ENCODE results near the gene RPL18. TPM values are rescaled to one million over a fixed set of nuclear protein-coding genes. Genes with fewer than 3 reads are reported as not detected.
A peak's percentile ranks its signal among the peaks of the same experiment; 100 is the strongest.

Gene RPL18
- 2,979 and 3,293 TPM in 2 replicates for total RNA-seq

DNA sequence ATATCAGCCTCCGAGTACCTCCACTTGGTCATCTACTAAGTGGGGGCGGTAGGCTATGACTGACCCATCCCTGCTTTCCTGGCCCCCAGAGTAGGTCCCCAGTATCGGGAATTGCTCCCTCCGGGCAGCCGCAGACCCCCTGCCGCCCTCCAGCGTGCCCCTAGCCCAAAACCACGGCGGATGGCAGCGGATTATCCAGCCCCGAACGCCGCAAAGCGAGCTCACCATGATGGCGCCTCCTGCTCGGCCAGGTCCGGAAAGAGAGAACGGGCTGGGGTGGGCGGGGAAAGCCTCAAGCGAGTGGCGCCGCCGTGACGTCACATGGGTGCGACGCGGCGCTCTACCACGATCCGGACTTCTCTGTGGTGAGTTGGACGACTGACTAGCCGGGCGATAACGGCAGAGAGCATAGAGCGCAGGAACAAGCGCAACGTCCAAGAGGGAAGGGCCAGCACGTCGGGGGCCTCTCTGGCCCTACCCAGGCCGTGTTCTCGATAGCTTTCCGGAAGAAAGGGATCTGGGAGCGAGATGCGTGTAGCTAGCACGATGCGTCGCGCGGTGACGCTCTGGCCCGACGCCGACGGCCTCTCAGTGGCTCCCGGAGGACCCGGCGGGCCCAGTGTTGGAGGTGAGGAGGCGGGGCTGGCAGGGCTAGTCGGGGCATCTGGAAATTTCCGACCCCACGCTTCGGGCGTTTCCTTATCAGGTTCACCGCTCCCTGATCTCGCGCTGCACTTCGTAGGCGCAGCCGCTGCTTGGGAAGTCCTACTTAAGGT is at the start of gene RPL18, which contains the start of gene SPHK2:
TSS of gene RPL18 (minus strand) at position 263 of the 776 bp plus-strand sequence. CDS start at position 228, 35 bp downstream.
TSS of gene SPHK2 (plus strand) at position 591 of the 776 bp plus-strand sequence. CDS start 1,009 bp downstream, outside the sequence.
- H3K27me3 ChIP-seq (ENCODE audit: control insufficient read depth, insufficient read depth, low read length): no peaks in the 10 kb centered on the region
- TF ChIP-seq, protein P1, sequence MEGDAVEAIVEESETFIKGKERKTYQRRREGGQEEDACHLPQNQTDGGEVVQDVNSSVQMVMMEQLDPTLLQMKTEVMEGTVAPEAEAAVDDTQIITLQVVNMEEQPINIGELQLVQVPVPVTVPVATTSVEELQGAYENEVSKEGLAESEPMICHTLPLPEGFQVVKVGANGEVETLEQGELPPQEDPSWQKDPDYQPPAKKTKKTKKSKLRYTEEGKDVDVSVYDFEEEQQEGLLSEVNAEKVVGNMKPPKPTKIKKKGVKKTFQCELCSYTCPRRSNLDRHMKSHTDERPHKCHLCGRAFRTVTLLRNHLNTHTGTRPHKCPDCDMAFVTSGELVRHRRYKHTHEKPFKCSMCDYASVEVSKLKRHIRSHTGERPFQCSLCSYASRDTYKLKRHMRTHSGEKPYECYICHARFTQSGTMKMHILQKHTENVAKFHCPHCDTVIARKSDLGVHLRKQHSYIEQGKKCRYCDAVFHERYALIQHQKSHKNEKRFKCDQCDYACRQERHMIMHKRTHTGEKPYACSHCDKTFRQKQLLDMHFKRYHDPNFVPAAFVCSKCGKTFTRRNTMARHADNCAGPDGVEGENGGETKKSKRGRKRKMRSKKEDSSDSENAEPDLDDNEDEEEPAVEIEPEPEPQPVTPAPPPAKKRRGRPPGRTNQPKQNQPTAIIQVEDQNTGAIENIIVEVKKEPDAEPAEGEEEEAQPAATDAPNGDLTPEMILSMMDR (IDR thresholded peaks at IDR 0.05; ENCODE audit: insufficient read depth, low read length, poor library complexity, severe bottlenecking): no peak

DNA sequence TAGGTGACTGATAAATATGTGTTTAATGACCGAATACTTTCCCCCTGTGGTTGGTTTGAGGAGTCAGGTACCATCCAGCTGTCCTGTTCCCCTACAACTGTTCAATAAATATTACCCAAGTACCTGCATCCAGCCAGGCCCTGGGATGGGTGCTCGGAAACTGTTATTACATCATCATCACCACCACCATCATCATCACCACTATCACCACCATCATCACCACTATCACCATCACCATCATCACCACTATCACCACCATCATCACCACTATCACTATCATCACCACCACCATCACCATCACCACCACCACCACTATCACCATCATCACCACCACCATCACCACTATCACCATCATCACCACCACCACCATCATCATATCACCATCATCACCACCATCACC is 49.8 kb upstream of the RPL18 start:
- H3K4me3 ChIP-seq (ENCODE audit: low read depth, low read length): no peak overlapping the region
- DNase-seq (ENCODE audit: low read depth): no peak
- H3K36me3 ChIP-seq (ENCODE audit: control insufficient read depth, insufficient read depth, low read length): no peaks in the 10 kb centered on the region
- TF ChIP-seq, protein P1 (IDR thresholded peaks at IDR 0.05; ENCODE audit: insufficient read depth, low read length, poor library complexity, severe bottlenecking): no peak
- H3K27me3 ChIP-seq (ENCODE audit: control insufficient read depth, insufficient read depth, low read length): no peaks in the 10 kb centered on the region

More for the DNA sequence above, at the start of gene RPL18, which contains the start of gene SPHK2:
- Histone ChIP-seq H3K36me3 (ENCODE audit: control insufficient read depth, insufficient read depth, low read length) (peaks cover 5% of the 10 kb centered on the region), H3K4me3 (ENCODE audit: low read depth, low read length) (peak within 1 kb of the TSS; percentile 90)
- peak; percentile 99 for DNase-seq (ENCODE audit: low read depth)

DNA sequence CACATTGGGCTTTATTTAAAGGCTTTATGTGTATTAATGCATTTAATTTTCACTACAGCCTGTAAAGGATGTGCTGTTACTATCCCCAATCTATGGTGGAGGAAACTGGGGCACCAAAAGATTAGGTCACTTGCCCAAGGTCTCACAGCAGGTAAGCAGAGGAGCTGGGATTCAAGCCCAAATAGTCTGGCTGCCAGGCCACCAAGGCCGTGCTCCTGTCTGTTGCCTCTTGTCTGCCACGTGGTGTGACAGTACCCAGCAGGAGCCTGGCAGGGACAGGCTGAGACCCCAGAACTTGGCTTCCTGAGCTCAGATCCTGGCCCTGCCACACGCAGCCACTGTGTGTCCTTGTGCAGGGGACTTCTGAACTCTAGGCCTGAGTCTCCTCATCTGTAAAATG is 49.4 kb upstream of the RPL18 start:
- TF ChIP-seq, protein P1 (IDR thresholded peaks at IDR 0.05; ENCODE audit: insufficient read depth, low read length, poor library complexity, severe bottlenecking): no peak
- Histone ChIP-seq H3K36me3 (ENCODE audit: control insufficient read depth, insufficient read depth, low read length) (no peaks in the 10 kb centered on the region), H3K27me3 (ENCODE audit: control insufficient read depth, insufficient read depth, low read length) (no peaks in the 10 kb centered on the region), H3K4me3 (ENCODE audit: low read depth, low read length) (no peak overlapping the region)
- no peak for DNase-seq (ENCODE audit: low read depth)

DNA sequence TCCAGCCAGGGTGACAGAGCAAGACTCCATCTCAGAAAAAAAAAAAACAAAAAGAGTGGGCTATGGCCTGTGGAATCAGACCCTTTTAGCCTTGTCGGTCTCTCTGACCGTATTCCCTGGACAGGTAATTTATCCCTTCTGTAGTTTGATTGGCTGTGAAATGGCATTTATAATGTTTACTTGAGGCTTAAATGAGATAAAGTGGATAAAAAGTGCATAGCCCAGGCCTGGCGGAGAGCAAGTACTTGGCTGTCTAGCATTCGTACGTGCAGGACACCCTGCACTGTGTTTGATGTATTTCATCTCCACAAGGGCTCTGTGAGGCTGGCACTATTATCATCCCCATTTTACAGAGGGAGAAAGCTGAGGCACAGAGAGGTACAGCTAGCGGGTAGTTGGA is 46.8 kb upstream of the RPL18 start:
- TF ChIP-seq, protein P1 (IDR thresholded peaks at IDR 0.05; ENCODE audit: insufficient read depth, low read length, poor library complexity, severe bottlenecking): no peak
- DNase-seq (ENCODE audit: low read depth): no peak
- H3K27me3 ChIP-seq (ENCODE audit: control insufficient read depth, insufficient read depth, low read length): no peaks in the 10 kb centered on the region
- H3K4me3 ChIP-seq (ENCODE audit: low read depth, low read length): no peak overlapping the region
- H3K36me3 ChIP-seq (ENCODE audit: control insufficient read depth, insufficient read depth, low read length): no peaks in the 10 kb centered on the region

DNA sequence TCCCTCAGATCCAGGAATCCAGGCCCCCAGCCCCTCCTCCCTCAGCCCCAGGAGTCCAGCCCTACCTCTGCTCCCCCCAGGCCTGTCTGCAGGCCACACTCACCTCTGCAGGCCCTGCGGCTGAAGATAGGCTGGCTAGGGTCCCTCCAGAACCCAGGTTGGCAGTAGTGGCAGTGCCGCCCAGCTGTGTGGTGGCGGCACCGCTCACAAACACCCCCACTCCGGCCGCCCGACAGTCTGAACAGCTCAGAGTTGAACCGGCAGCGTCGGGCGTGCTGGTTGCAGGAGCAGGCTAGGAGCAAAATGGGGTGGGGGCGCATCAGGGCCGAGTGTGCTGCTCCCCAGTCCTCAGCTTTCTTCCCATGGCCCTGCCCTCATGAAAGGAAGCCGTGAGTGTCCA is 45.5 kb upstream of the RPL18 start:
- Histone ChIP-seq H3K36me3 (ENCODE audit: control insufficient read depth, insufficient read depth, low read length) (no peaks in the 10 kb centered on the region), H3K4me3 (ENCODE audit: low read depth, low read length) (no peak overlapping the region), H3K27me3 (ENCODE audit: control insufficient read depth, insufficient read depth, low read length) (no peaks in the 10 kb centered on the region)
- TF ChIP-seq, protein P1 (IDR thresholded peaks at IDR 0.05; ENCODE audit: insufficient read depth, low read length, poor library complexity, severe bottlenecking): no peak
- no peak for DNase-seq (ENCODE audit: low read depth)

Measured in kidney epithelial cell (primary cell).